HepG2 (cell line): ENCODE measurements around the gene MTHFR. TPM values are rescaled to one million over a fixed set of nuclear protein-coding genes. Genes with fewer than 3 reads are reported as not detected.

Source experiments
- BORCS8-MEF2B ChIP-seq: sonication (generic); formaldehyde crosslinking; IDR thresholded peaks from 2 replicates; pipeline ENCODE4 v1.8.0; 2022; ENCODE audit warnings: mild to moderate bottlenecking, missing genetic modification reagents
- BRD4 ChIP-seq: sonication (generic); formaldehyde crosslinking; IDR thresholded peaks from 2 replicates; pipeline ENCODE4 v1.4.0; 2020; ENCODE audit warnings: missing genetic modification reagents
- CEBPZ ChIP-seq: IDR thresholded peaks from 2 replicates; pipeline ENCODE4 v1.6.1; 2012; ENCODE audit warnings: low read length, improper control_type of control experiment
- ERF ChIP-seq: IDR thresholded peaks from 2 replicates; pipeline ENCODE4 v1.6.1; 2018; ENCODE audit warnings: missing biosample characterization, missing genetic modification reagents
- FLYWCH1 ChIP-seq: sonication (generic); formaldehyde crosslinking; IDR thresholded peaks from 2 replicates; pipeline ENCODE4 v1.8.1; 2023; ENCODE audit warnings: mild to moderate bottlenecking, missing genetic modification reagents
- GZF1 ChIP-seq: sonication (generic); formaldehyde crosslinking; IDR thresholded peaks from 2 replicates; pipeline ENCODE4 v1.5.1; 2020; ENCODE audit warnings: mild to moderate bottlenecking, missing genetic modification reagents
- HNRNPH1 ChIP-seq: fragments of 200-400 bp; formaldehyde crosslinking; optimal IDR thresholded peaks from 2 replicates; pipeline ENCODE3; 2017; ENCODE audit warnings: mild to moderate bottlenecking, low read depth, low read length
- MEF2D ChIP-seq: sonication (generic); formaldehyde crosslinking; IDR thresholded peaks from 2 replicates; pipeline ENCODE4 v1.5.1; 2020; ENCODE audit warnings: mild to moderate bottlenecking, missing genetic modification reagents
- MYNN ChIP-seq: sonication (generic); formaldehyde crosslinking; IDR thresholded peaks from 2 replicates; pipeline ENCODE4 v1.4.0; 2020; ENCODE audit warnings: mild to moderate bottlenecking, low read depth, missing genetic modification reagents
- RCOR2 ChIP-seq: IDR thresholded peaks from 2 replicates; pipeline ENCODE4 v1.6.1; 2016; ENCODE audit warnings: missing biosample characterization, missing genetic modification reagents
- THYN1 ChIP-seq: sonication (generic); formaldehyde crosslinking; IDR thresholded peaks from 2 replicates; pipeline ENCODE4 v1.8.1; 2023; ENCODE audit warnings: low read depth, mild to moderate bottlenecking, moderate library complexity, missing genetic modification reagents, borderline replicate concordance
- ZNF44 ChIP-seq: sonication (generic); formaldehyde crosslinking; IDR thresholded peaks from 2 replicates; pipeline ENCODE4 v1.5.1; 2020; ENCODE audit warnings: mild to moderate bottlenecking, missing genetic modification reagents
- ZNF678 ChIP-seq: sonication (generic); formaldehyde crosslinking; IDR thresholded peaks from 2 replicates; pipeline ENCODE4 v1.4.0; 2020; ENCODE audit warnings: mild to moderate bottlenecking, missing genetic modification reagents
- ZNF749 ChIP-seq: sonication (generic); formaldehyde crosslinking; IDR thresholded peaks from 2 replicates; pipeline ENCODE4 v1.8.0; 2022; ENCODE audit warnings: mild to moderate bottlenecking, missing genetic modification reagents, moderate library complexity, borderline replicate concordance
- ZNF770 ChIP-seq: sonication (generic); formaldehyde crosslinking; IDR thresholded peaks from 2 replicates; pipeline ENCODE4 v1.5.0; 2020; ENCODE audit warnings: mild to moderate bottlenecking, missing genetic modification reagents
- polyA plus RNA-seq, 8 experiments: library from polyadenylated mRNA; depleted of rRNA in 3 of 8; stranded (reverse) in 7 of 8; unstranded in 1 of 8; fragments of >200 nt; fragmentation: Illumina TruSeq in 4 of 8; extraction: Trizol in 4 of 8; gene quantifications; 2 replicates each; pipeline versions ENCODE4 v1.2.1 to v1.2.3, GENCODE V29; 2011 to 2016; ENCODE audit warnings: low read depth in 4 of 8, missing spikeins in 1 of 8, mixed read lengths in 1 of 8; ENCODE audit not compliant: insufficient read depth in 1 of 8
- total RNA-seq, 5 experiments: library from RNA; depleted of rRNA; stranded (reverse); fragments of >200 nt; fragmentation: Illumina TruSeq; extraction: Trizol; gene quantifications; 2 replicates each; pipeline ENCODE4 v1.2.3, GENCODE V29; 2016; ENCODE audit warnings: low read depth in 1 of 5
- TF ChIP-seq, protein P1 (sequence below): sonication (generic); formaldehyde crosslinking; IDR thresholded peaks from 2 replicates; pipeline ENCODE4 v1.4.0; 2020; ENCODE audit warnings: missing genetic modification reagents, borderline replicate concordance
- TF ChIP-seq, protein P2 (sequence below): sonication (generic); formaldehyde crosslinking; IDR thresholded peaks from 2 replicates; pipeline ENCODE4 v1.5.0; 2020; ENCODE audit warnings: mild to moderate bottlenecking, missing genetic modification reagents

The MTHFR gene
- total and polyA plus RNA-seq, 2 of the 13 experiments (the other 11 are each of a cell fraction or from before 2014, with no cell fraction given): 3.8 to 8.2 TPM

DNA sequence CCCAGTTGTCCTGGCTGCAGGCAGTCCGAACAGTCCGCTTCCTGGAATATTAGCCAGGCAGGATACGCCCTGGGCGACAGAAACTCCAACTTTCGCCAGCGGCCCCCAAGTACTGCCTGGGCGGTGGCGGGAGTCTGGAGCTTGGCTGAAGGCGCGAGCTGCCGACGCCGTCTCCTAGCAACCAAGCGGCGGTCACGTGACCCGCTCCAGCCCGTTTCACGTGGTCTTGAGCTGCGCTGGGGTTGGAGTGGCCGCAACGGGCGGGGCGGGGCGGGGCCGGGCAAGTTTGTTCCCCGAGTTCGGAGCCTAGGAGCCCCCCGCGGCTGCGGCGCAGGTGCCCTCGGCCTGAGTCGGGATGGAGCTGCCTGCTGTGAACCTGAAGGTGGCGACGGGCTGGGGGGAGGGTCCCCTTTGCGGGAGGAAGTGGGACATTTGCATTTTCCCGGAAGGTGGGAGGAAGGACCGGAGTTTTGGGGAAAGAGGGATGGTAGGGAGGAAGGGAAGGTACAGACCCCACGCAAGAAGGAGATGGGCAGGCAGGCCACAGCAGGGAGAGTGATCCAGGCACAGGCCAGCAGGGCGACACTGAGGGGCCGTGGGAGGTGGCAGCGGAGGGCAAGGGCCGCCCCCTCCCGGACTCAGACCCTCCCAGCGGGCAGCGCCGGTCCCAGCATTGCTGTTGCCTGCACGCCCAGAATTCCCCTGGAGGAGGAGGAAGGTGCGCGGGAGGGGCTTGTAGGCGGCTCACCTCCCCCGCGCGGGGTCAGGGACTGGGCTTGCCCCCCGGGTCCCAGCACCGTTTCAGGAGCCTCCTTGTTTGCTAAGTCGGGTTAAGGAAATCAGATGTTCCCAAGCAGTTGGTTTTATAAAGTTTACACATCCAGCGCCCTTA is 69.7 kb downstream of the MTHFR start, which contains the start of gene AGTRAP (continued):
- TF ChIP-seq GZF1 (no peak), ZNF770 (CRISPR knock-in tag) (no peak; the same call in 1 of the 2 replicates), FLYWCH1 (CRISPR knock-in tag) (no peak), THYN1 (CRISPR knock-in tag) (no peak), MYNN (CRISPR knock-in tag) (no peak), CEBPZ (no peak), ZNF678 (CRISPR knock-in tag) (no peak), RCOR2 (CRISPR knock-in tag) (no peak), MEF2D (CRISPR knock-in tag) (no peak; the same call in 1 of the 2 replicates), BRD4 (CRISPR knock-in tag) (no peak), ZNF44 (CRISPR knock-in tag) (no peak), ZNF749 (CRISPR knock-in tag) (no peak), HNRNPH1 (no peak), ERF (no peak), BORCS8-MEF2B (CRISPR knock-in tag) (peak; percentile 17)
- TF ChIP-seq, protein P1, sequence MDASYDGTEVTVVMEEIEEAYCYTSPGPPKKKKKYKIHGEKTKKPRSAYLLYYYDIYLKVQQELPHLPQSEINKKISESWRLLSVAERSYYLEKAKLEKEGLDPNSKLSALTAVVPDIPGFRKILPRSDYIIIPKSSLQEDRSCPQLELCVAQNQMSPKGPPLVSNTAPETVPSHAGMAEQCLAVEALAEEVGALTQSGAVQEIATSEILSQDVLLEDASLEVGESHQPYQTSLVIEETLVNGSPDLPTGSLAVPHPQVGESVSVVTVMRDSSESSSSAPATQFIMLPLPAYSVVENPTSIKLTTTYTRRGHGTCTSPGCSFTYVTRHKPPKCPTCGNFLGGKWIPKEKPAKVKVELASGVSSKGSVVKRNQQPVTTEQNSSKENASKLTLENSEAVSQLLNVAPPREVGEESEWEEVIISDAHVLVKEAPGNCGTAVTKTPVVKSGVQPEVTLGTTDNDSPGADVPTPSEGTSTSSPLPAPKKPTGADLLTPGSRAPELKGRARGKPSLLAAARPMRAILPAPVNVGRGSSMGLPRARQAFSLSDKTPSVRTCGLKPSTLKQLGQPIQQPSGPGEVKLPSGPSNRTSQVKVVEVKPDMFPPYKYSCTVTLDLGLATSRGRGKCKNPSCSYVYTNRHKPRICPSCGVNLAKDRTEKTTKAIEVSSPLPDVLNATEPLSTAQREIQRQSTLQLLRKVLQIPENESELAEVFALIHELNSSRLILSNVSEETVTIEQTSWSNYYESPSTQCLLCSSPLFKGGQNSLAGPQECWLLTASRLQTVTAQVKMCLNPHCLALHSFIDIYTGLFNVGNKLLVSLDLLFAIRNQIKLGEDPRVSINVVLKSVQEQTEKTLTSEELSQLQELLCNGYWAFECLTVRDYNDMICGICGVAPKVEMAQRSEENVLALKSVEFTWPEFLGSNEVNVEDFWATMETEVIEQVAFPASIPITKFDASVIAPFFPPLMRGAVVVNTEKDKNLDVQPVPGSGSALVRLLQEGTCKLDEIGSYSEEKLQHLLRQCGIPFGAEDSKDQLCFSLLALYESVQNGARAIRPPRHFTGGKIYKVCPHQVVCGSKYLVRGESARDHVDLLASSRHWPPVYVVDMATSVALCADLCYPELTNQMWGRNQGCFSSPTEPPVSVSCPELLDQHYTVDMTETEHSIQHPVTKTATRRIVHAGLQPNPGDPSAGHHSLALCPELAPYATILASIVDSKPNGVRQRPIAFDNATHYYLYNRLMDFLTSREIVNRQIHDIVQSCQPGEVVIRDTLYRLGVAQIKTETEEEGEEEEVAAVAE (CRISPR knock-in tag): no peak
- TF ChIP-seq, protein P2, sequence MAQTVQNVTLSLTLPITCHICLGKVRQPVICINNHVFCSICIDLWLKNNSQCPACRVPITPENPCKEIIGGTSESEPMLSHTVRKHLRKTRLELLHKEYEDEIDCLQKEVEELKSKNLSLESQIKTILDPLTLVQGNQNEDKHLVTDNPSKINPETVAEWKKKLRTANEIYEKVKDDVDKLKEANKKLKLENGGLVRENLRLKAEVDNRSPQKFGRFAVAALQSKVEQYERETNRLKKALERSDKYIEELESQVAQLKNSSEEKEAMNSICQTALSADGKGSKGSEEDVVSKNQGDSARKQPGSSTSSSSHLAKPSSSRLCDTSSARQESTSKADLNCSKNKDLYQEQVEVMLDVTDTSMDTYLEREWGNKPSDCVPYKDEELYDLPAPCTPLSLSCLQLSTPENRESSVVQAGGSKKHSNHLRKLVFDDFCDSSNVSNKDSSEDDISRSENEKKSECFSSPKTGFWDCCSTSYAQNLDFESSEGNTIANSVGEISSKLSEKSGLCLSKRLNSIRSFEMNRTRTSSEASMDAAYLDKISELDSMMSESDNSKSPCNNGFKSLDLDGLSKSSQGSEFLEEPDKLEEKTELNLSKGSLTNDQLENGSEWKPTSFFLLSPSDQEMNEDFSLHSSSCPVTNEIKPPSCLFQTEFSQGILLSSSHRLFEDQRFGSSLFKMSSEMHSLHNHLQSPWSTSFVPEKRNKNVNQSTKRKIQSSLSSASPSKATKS (CRISPR knock-in tag): no peak
